Middle frontal gyrus (tissue), 1 donor: Measurements from ENCODE around the gene ZNF841.
"Not testable (repeated sequence)": the region's sequence is repeated elsewhere in the genome, so short reads cannot be mapped to it uniquely, and the experiment has no call there.

ENCODE experiments used
- DNase-seq: peaks from one replicate; pipeline ENCODE4 v3.0.0-alpha.2; 2015; ENCODE audit warnings: low spot score; ENCODE audit errors: extremely low spot score

Gene ZNF841

DNA sequence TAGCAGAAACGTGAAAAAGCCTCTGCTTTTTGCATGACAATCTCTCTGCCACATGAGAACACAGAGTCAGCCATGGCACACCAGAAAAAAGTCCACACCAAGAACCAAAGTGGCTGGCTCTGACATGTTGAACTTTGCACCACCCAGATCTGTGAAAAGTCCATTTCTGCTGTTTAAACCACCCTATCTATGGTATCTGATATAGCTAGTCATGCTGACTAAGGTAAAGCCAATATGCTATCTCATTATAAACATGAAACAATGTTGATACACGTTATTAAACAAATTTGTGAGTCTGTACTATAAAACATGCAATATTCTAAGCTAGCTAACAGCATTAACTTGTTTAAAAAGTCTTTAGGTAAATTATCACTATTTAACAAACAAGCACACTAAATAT, 25.9 kb downstream of the ZNF841 start:
- no peak for DNase-seq

DNA sequence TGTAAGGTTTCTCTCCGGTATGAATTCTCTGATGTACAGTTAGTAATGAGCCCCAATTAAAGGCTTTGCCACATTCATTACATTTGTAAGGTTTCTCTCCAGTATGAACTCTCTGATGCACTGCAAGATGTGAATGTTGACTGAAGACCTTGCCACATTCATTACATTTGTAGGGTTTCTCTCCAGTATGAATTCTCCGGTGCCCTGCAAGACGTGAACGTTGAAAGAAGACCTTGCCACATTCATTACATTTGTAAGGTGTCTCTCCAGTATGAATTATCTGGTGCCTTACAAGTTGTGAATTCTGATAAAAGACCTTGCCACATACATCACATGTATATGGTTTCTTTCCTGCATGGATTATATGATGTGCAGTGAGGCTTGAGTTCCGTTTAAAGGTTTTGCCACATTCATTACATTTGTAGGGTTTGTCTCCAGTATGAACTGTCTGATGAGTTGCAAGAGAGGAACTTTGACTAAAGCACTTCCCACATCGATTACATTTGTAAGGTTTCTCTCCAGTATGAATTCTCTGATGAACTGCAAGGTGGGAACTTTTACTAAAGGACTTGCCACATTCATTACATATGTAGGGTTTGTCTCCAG, 29.2 kb downstream of the ZNF841 start:
- DNase-seq, result no peak

DNA sequence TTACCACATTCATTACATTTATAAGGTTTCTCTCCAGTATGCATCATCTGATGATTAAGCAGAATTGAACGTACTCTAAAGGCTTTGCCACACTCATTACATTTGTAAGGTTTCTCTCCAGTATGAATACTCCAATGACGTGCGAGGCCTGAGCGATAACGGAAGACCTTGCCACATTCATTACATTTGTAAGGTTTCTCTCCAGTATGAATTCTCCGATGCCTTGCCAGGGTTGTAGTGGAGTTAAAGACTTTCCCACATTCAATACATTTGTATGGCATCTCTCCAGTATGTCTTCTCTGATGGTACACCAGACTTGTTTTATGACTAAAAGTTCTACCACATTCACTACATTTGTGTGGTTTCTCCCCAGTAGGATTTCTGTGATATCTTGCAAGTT, 30.2 kb downstream of the ZNF841 start:
- DNase-seq, result no peak

DNA sequence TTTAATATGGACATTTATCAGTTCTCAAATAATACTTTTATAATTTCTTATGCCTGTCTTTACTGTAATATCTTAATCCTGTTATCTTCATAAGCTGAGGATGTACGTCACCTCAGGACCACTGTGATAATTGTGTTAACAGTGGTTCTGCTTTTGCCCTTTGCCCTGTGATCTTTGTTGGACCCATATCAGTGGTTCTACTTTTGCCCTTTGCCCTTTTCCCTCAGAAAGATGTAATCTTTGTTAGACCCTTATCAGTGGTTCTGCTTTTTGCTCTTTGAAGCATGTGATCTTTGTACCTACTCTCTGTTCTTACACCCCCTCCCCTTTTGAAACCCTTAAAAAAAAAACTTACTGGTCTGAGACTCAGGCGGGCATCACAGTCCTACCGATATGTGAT, 39.1 kb downstream of the ZNF841 start:
- not testable (repeated sequence) for DNase-seq

DNA sequence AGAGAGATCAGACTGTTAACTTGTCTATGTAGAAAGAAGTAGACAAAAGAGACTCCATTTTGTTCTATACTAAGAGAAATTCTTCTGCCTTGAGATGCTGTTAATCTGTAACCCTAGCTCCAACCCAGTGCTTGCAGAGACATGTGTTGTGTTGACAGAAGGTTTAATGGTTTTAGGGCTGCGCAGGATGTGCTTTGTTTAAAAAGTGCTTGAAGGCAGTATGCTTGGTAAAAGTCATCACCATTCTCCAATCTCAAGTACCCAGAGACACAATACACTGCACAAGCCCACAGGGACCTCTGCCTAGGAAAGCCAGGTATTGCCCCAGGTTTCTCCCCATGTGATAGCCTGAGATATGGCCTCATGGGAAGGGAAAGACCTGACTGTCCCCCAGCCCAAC, 43.8 kb downstream of the ZNF841 start:
- DNase-seq, result not testable (repeated sequence)

DNA sequence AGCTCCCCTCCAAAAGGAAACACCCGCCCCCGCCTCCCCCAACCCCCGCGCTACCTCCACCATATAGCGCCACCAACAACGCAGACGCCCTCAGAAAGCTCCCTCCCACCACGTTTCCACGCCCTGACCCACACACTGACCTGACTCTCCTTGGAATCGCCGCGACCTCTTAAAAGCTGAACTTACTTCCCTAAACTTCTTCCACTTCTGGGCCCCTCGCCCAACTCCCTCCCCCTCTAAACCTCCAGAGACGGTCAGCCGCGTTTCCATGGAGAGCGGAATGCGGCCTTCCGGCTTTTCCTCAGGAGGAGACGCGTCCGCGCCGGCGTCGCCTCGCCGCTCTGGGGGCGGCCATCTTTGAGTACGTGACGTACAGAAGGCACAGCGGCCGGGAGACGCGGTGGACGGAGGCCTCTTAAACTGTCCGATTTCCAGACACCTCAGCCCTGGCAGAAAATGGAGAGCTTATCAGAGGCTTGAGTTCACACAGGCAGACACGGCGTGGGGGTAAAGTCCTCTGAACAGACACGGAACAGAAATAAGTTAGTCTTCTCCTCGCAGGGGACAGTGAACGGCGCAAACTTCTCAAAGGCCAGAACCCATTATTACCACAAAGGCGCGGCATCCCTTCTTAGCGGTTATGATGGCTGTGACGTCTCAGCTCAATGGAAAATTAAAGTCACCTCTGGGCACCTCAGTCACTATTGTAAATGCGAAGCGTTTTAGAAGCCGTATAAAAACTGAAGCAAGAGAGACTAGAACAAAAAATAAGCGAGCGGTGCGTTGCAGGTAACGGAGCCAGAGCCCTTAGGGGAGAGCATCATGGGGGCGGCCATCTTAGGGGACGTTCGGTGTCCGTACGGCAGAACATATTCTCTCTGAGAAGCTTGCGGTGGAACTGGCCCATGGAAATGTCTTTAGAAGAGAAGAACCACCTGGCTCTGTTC, 46.7 kb downstream of the ZNF841 start, which contains the start of gene ZNF432:
Gene ZNF432, minus strand, starts transcription at position 284 of the 947 bp plus-strand sequence. CDS start 1,970 bp downstream, outside the sequence.
- peak; percentile 94 for DNase-seq

DNA sequence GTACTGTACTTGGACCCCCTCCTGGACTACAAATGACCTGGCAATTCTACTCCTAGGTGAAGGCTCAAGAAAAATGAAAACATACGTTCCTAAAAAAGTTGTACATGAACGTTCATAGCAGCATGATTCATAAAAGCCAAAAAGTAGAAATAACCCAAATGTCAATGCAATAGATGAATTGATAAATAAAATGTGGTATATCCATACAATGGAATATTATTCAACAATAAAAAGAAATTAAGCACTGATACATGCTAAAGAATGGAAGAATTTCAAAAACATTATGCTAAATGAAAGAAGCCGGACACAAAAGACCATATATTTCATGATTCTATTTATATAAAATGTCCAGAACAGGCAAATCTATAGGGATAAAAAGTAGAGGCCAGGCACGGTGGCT, 56.4 kb downstream of the ZNF841 start:
- DNase-seq, result no peak

DNA sequence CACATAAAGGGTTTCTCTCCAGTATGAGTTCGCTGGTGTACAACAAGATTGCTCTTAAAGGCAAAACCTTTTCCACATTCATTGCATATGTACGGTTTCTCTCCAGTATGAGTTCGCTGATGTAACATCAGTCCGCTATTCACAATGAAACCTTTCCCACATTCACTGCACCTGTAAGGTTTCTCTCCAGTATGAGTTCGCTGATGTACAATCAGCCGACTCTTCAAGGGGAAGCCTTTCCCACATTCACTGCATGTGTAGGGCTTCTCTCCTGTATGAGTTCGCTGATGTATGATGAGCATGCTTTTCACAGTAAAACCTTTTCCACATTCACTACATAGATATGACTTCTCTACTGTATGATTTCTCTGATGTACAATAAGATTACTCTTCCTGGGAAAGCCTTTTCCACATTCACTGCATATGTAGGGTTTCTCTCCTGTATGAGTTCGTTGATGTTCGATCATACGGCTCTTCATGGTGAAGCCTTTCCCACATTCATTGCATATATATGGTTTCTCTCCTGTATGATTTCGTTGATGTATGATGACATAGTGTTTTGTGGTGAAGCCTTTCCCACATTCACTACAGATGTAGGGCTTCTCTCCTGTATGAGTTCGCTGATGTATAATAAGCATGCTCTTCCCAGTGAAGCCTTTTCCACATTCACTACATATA, 61.4 kb downstream of the ZNF841 start:
- DNase-seq, result no peak

DNA sequence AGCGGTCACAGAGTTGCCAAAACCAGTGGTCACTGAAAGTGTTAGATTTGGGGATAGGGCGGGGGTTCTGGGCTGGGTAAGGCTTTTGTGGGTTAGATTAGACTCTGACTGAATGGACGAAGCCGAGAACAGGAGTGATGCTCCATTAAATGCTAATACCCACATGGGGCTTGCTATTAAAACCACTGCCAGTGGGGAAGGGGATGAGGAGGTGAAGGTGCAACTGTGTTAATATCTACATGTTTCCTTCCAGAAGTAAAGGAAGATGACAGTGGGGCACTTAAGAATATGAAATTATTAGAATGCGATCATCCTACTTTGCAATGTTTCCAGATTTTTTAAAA, 66.8 kb downstream of the ZNF841 start:
- no peak for DNase-seq

DNA sequence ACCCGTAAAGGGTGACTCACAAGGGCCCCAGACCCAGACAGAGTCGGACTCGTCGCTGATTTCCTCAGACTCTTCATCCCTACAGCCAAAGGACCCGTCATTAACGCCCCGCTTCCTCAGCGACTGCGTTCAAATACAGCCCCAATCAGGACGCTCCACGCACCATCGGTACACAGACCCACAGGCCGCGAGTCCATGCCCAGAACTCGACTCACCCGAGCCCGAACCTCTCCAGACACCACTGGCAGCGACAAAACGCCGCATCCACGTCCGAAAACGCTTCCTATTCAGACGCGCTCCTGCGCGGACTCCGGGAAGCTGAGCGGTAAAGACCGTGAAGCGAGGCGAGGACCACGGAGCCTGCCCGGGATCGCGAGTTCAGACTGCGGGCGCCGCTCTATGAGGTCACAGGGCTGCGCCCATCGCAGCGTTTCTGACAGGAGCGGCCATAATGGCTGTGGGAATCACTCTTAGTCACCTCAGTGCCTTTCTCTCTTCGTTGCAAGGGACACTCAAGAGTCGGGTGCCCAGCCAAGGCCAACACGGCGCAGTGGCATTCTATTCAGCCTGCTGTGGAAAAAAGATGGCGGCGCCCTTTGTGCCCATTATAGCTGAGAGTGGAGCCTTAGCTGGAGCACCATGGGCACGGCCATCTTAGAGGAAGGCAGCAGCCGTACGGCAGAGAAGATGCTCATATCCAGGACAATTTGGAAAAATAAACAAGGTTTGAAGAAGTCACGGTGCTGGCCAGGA, 67.4 kb downstream of the ZNF841 start, which contains the start of gene ZNF614:
Gene ZNF614, minus strand, starts transcription at position 353 of the 753 bp plus-strand sequence. CDS start 2,634 bp downstream, outside the sequence.
- DNase-seq, result peak; percentile 79

DNA sequence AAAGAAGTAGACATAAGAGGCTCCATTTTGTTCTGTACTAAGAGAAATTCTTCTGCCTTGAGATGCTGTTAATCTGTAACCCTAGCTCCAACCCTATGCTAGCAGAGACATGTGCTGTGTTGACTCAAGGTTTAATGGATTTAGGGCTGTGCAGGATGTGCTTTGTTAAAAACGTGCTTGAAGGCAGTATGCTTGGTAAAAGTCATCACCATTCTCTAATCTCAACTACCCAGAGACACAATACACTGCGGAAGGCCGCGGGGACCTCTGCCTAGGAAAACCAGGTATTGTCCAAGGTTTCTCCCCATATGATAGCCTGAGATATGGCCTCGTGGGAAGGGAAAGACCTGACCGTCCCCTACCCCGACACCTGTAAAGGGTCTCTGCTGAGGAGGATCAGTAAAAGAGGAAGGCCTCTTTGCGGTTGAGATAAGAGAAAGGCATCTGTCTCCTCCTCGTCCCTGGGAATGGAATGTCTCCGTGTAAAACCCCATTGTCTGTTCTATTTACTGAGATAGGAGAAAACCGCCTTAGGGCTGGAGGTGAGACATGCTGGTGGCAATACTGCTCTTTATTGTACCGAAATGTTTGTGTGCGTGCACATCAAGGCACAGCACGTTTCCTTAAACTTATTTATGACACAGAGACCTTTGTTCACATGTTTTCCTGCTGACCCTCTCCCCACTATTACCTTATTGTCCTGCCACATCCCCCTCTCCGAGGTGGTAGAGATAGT, 69.1 kb downstream of the ZNF841 start:
- not testable (repeated sequence) for DNase-seq

DNA sequence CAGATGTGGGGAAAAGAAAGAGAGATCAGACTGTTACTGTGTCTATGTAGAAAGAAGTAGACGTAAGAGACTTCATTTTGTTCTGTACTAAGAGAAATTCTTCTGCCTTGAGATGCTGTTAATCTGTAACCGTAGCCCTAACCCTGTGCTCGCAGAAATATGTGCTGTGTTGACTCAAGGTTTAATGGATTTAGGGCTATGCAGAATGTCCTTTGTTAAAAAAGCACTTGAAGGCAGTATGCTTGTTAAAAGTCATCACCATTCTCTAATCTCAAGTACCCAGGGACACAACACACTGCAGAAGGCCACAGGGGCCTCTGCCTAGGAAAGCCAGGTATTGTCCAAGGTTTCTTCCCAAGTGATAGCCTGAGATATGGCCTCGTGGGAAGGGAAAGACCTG, 71.1 kb downstream of the ZNF841 start:
- not testable (repeated sequence) for DNase-seq

DNA sequence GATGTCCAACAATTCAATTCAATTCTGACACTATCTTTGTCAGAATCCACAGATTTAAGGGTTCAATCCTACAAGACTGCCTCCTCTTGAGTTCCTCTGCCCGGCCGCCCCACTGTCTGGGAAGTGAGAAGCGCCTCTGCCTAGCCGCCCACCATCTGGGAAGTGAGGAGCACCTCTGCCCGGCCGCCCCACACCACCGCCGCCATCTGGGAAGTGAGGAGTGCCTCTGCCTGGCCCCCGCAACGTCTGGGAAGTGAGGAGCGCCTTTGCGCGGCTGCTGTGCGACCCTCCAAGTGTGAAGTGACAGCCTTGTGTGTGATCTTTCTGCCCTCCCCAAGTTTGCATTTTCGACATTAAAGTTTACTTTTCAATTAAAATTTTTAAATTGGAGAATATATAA, 73.4 kb downstream of the ZNF841 start:
- DNase-seq, result no peak

DNA sequence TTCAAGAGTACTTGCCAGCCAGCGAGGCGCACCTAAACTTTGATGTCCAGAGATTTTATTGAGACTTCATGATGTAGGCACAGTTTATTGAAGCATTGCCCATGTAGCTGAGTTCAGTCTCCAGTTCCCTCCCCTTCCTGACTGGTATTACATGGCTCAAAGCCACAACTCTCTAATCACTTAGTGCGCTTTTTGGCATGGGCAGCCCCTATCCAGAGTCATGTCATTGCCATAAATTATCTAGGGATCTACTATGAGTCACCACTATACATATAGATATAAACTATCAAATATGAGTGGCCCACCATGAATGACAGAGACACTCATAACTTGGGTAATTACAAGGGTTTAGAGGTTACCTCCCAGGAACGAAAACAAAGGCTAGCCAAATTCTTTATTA, 75.1 kb downstream of the ZNF841 start:
- DNase-seq, result no peak
